Measurements from ENCODE around the gene DEFB132.

The DEFB132 gene

DNA sequence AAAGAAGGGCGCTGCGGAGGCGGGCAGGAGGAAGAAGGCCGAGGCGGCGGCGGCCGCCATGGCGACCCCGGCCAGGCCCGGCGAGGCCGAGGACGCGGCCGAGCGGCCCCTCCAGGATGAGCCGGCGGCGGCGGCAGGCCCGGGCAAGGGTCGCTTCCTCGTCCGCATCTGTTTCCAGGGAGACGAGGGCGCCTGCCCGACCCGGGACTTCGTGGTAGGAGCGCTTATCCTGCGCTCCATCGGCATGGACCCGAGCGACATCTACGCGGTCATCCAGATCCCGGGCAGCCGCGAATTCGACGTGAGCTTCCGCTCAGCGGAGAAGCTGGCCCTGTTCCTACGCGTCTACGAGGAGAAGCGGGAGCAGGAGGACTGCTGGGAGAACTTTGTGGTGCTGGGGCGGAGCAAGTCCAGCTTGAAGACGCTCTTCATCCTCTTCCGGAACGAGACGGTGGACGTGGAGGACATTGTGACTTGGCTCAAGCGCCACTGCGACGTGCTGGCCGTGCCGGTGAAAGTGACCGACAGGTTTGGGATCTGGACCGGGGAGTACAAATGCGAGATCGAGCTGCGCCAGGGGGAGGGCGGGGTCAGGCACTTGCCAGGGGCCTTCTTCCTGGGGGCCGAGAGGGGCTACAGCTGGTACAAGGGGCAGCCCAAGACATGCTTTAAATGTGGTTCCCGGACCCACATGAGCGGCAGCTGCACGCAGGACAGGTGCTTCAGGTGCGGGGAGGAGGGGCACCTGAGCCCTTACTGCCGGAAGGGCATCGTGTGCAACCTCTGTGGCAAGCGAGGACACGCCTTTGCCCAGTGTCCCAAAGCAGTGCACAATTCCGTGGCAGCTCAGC, 40.6 kb downstream of the DEFB132 start:
- TF ChIP-seq, protein P1, sequence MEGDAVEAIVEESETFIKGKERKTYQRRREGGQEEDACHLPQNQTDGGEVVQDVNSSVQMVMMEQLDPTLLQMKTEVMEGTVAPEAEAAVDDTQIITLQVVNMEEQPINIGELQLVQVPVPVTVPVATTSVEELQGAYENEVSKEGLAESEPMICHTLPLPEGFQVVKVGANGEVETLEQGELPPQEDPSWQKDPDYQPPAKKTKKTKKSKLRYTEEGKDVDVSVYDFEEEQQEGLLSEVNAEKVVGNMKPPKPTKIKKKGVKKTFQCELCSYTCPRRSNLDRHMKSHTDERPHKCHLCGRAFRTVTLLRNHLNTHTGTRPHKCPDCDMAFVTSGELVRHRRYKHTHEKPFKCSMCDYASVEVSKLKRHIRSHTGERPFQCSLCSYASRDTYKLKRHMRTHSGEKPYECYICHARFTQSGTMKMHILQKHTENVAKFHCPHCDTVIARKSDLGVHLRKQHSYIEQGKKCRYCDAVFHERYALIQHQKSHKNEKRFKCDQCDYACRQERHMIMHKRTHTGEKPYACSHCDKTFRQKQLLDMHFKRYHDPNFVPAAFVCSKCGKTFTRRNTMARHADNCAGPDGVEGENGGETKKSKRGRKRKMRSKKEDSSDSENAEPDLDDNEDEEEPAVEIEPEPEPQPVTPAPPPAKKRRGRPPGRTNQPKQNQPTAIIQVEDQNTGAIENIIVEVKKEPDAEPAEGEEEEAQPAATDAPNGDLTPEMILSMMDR (IDR thresholded peaks at IDR 0.05): no peak
- Histone ChIP-seq H3K4me3 (ENCODE audit: low read depth, low read length) (peak overlapping the region; percentile 78), H2AFZ (peak overlapping the region; percentile 70), H3K9ac (peak overlapping the region; percentile 70), H3K27ac (peak overlapping the region; percentile 96), H3K4me1 (peaks cover 23% of the 10 kb centered on the region), H3K4me2 (ENCODE audit: low read length) (peak overlapping the region; percentile 68), H3K9me3 (ENCODE audit: control insufficient read depth, low read length) (no peaks in the 10 kb centered on the region), H3K36me3 (ENCODE audit: control insufficient read depth, insufficient read depth, low read length) (no peaks in the 10 kb centered on the region), H3K79me2 (peaks cover 33% of the 10 kb centered on the region), H3K27me3 (ENCODE audit: control insufficient read depth, insufficient read depth, low read length) (no peaks in the 10 kb centered on the region)

DNA sequence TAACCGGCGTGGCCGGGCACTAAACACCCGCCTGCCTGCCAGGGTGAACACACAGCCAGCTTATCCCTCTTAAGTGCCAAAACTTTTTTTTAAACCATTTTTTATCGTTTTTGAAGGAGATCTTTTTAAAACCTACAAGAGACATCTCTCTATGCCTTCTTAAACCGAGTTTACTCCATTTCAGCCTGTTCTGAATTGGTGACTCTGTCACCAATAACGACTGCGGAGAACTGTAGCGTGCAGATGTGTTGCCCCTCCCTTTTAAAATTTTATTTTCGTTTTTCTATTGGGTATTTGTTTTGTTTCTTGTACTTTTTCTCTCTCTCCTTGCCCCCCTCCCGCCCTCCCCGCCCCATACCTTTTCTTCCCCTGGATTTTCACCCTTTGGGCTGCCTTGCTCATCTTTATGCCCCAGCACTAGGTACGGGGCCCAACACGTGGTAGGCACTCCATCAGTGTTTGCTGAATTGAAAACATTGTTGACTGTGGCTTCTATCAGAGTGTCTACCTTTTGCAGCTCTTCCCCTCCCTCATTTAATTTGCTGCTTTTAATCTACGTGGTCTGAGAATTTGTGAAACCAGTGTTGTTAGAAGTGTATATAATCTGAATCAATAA, 41.4 kb downstream of the DEFB132 start:
- H3K27me3 ChIP-seq (ENCODE audit: control insufficient read depth, insufficient read depth, low read length): no peaks in the 10 kb centered on the region
- peak overlapping the region; percentile 78 for H3K4me3 ChIP-seq (ENCODE audit: low read depth, low read length)
- peaks cover 23% of the 10 kb centered on the region for H3K4me1 ChIP-seq
- H2AFZ ChIP-seq: no peak overlapping the region
- TF ChIP-seq, protein P1 (IDR thresholded peaks at IDR 0.05): no peak
- no peaks in the 10 kb centered on the region for H3K9me3 ChIP-seq (ENCODE audit: control insufficient read depth, low read length)
- peak overlapping the region; percentile 96 for H3K27ac ChIP-seq
- peaks cover 33% of the 10 kb centered on the region for H3K79me2 ChIP-seq
- H3K9ac ChIP-seq: no peak overlapping the region
- H3K36me3 ChIP-seq (ENCODE audit: control insufficient read depth, insufficient read depth, low read length): no peaks in the 10 kb centered on the region
- peak overlapping the region; percentile 68 for H3K4me2 ChIP-seq (ENCODE audit: low read length)

DNA sequence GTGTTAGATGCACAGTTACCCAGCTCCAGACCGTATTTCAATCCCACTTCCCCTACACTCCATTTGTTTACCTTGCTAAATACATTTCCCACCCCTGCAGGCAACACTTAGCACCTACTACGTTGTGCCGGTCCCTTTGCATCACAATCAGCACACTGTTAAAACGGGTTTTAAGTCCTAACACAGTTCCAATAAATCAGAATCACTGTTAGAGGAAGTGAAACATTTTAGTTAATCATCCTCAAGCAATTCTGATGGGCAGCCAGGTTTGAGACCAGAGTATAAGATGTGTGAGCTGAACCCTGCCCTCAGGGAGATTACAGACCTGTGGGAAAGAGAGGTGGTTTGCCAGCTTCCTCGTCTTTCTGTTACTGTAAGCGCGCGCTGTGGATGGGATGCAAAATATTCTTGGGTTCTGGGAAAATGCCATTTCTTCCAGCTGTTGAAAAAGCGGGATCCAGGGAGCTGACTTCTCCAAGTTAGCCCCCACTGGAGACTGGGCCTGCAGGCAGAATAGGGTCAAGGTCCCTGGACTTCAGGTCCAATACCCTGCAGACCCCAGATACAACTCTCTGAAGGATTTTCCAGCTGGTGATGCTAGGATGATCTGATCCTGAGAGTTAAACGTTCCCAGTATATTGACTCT, 42.9 kb downstream of the DEFB132 start:
- H3K36me3 ChIP-seq (ENCODE audit: control insufficient read depth, insufficient read depth, low read length): no peaks in the 10 kb centered on the region
- peaks cover 23% of the 10 kb centered on the region for H3K4me1 ChIP-seq
- H3K9me3 ChIP-seq (ENCODE audit: control insufficient read depth, low read length): no peaks in the 10 kb centered on the region
- peak overlapping the region; percentile 25 for H3K27ac ChIP-seq
- peaks cover 35% of the 10 kb centered on the region for H3K79me2 ChIP-seq
- H3K27me3 ChIP-seq (ENCODE audit: control insufficient read depth, insufficient read depth, low read length): no peaks in the 10 kb centered on the region
- H3K4me2 ChIP-seq (ENCODE audit: low read length): peak overlapping the region; percentile 68
- no peak overlapping the region for H3K4me3 ChIP-seq (ENCODE audit: low read depth, low read length)
- TF ChIP-seq, protein P1 (IDR thresholded peaks at IDR 0.05): no peak
- H3K9ac ChIP-seq: no peak overlapping the region
- H2AFZ ChIP-seq: no peak overlapping the region

DNA sequence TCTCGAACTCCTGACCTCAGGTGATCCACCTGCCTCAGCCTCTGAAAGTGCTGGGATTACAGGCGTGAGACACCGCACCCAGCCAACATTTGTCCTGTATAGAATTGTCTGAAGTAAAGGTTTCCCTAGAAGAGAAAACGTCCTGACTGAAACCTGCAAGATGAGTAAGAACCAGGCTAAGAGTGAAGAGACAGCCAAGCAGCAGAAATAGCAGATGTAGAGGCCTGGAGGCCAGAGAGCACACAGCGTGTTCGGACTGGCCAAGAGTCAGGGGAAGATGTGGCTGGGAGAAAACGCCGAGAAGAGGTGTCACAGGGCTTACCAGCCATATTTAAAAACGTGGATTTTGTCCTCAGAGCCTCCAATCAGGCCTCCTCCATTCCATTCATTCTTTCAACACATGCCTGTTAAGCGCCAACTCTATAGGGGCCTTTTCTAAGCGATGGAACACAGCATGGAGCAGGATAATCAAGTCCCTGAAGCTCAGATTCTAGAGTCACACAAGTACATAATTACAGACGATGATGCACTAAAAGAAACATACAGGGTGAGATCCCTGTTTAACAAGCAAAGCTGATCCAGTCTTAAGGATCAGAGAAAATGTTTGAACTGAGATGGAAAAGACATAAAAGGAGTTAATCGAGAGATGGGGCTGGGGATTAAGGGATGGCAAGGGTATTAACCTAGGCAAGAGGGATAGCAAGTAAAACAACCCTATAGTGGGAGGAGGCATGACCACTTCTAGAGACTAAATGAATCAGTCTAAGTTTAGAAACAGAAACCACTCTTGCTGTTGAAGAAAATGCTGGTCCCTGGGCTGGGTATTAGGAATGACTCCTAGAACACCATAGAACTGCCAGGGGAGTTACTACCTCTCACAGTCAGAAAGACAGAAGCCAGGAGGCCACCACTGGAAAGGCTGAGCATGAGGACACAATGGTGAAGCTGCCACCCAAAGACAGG, 44.6 kb downstream of the DEFB132 start:
- Histone ChIP-seq H3K4me3 (ENCODE audit: low read depth, low read length) (no peak overlapping the region), H3K27ac (no peak overlapping the region), H3K36me3 (ENCODE audit: control insufficient read depth, insufficient read depth, low read length) (no peaks in the 10 kb centered on the region), H3K9ac (no peak overlapping the region), H2AFZ (no peak overlapping the region), H3K9me3 (ENCODE audit: control insufficient read depth, low read length) (no peaks in the 10 kb centered on the region), H3K79me2 (peaks cover 35% of the 10 kb centered on the region), H3K4me1 (peaks cover 23% of the 10 kb centered on the region), H3K27me3 (ENCODE audit: control insufficient read depth, insufficient read depth, low read length) (no peaks in the 10 kb centered on the region), H3K4me2 (ENCODE audit: low read length) (no peak overlapping the region)
- TF ChIP-seq, protein P1 (IDR thresholded peaks at IDR 0.05): no peak

Data from parathyroid adenoma (tissue), 2 donors.